Calu3 (cell line): ENCODE data around the gene CACNA2D4. TPM values are rescaled to one million over a fixed set of nuclear protein-coding genes. Genes with fewer than 3 reads are reported as not detected.

Experiments
- BruUV-seq: library from RNA; stranded (reverse); fragments of 400-500 nt; replicated peaks from 2 replicates; lab custom pipeline; 2021; lab: Mats Ljungman, UMichigan
- CTCF ChIA-PET: fragments of 300-600 bp; sonication (Branson Sonifier 250); formaldehyde crosslinking; loops from one replicate; lab custom pipeline; 2022; ENCODE audit warnings: antibody characterized with exemption; lab: Charles Lee
- DNase-seq: peaks from one replicate; pipeline ENCODE4 v3.0.0; 2022
- H3K27ac Mint-ChIP-seq: one replicate; pipeline ENCODE4 v1.8.0; 2022; ENCODE audit warnings: mixed read lengths; ENCODE audit not compliant: unreplicated experiment
- H3K27me3 Mint-ChIP-seq: one replicate; pipeline ENCODE4 v1.8.0; 2022; ENCODE audit warnings: mixed read lengths; ENCODE audit not compliant: unreplicated experiment
- H3K36me3 Mint-ChIP-seq: one replicate; pipeline ENCODE4 v1.8.0; 2022; ENCODE audit warnings: mild to moderate bottlenecking, moderate library complexity, mixed read lengths; ENCODE audit not compliant: insufficient read depth, unreplicated experiment
- H3K4me1 Mint-ChIP-seq: one replicate; pipeline ENCODE4 v1.8.0; 2022; ENCODE audit warnings: mild to moderate bottlenecking, low read depth, mixed read lengths; ENCODE audit not compliant: unreplicated experiment
- H3K4me3 Mint-ChIP-seq: one replicate; pipeline ENCODE4 v1.8.0; 2022; ENCODE audit warnings: mild to moderate bottlenecking, low read depth, moderate library complexity, mixed read lengths; ENCODE audit not compliant: unreplicated experiment
- H3K9me3 Mint-ChIP-seq: one replicate; pipeline ENCODE4 v1.8.0; 2022; ENCODE audit warnings: low read depth, mixed read lengths; ENCODE audit not compliant: unreplicated experiment
- intact Hi-C: fragments of 100-400 bp; cut with micrococcal nuclease; formaldehyde crosslinking; loops from one replicate; pipeline ENCODE4 v1.10.0; 2022; ENCODE audit not compliant: unreplicated experiment
- total RNA-seq: library from RNA; stranded (reverse); gene quantifications from 2 replicates; pipeline ENCODE4 v1.2.3, GENCODE V29; 2022
- TF ChIP-seq, protein P1 (sequence below): fragments of 200-600 bp; IDR thresholded peaks from one replicate; pipeline ENCODE4 v1.8.0; 2022; ENCODE audit warnings: antibody characterized with exemption; ENCODE audit not compliant: unreplicated experiment

Gene CACNA2D4
- total RNA-seq, 1 experiment from 2014 or later: 0.80 TPM

DNA sequence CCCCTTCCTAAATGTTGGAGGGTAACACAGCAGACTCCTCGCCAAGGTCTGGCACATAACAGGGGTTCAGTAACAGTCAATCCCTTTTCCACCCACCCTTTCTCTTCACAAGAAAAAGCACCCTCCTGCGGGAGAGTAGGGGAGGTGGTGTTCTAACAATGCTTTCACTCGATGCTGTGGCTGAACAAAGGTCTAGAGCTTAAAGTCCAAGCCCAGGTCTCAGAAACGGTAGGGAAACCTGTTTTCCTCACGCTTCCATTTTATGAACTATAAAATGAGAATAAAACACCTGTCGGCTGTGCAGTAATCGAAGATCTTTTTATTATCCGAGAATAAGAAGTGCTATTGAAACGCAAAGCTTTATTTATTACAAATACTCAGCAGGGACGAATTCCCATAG lies 20.9 kb upstream of the CACNA2D4 start:
- intact Hi-C loops: no loop called here
- peaks cover 21% of the 10 kb centered on the region for H3K27me3 Mint-ChIP-seq
- no peak overlapping the region for H3K27ac Mint-ChIP-seq
- no peak for DNase-seq
- H3K9me3 Mint-ChIP-seq: no peaks in the 10 kb centered on the region
- TF ChIP-seq, protein P1, sequence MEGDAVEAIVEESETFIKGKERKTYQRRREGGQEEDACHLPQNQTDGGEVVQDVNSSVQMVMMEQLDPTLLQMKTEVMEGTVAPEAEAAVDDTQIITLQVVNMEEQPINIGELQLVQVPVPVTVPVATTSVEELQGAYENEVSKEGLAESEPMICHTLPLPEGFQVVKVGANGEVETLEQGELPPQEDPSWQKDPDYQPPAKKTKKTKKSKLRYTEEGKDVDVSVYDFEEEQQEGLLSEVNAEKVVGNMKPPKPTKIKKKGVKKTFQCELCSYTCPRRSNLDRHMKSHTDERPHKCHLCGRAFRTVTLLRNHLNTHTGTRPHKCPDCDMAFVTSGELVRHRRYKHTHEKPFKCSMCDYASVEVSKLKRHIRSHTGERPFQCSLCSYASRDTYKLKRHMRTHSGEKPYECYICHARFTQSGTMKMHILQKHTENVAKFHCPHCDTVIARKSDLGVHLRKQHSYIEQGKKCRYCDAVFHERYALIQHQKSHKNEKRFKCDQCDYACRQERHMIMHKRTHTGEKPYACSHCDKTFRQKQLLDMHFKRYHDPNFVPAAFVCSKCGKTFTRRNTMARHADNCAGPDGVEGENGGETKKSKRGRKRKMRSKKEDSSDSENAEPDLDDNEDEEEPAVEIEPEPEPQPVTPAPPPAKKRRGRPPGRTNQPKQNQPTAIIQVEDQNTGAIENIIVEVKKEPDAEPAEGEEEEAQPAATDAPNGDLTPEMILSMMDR: no peak
- H3K4me1 Mint-ChIP-seq: peaks cover 8% of the 10 kb centered on the region
- CTCF ChIA-PET: interaction anchor here (0.9 to 1.5 kb wide), 11 partner anchors 15 to 644 kb away, joined by 3 to 23 read pairs (median 5); no protein-coding TSS in a partner anchor
- H3K4me3 Mint-ChIP-seq: no peak overlapping the region
- H3K36me3 Mint-ChIP-seq: peaks cover 5% of the 10 kb centered on the region
- BruUV-seq: no TSS peak

DNA sequence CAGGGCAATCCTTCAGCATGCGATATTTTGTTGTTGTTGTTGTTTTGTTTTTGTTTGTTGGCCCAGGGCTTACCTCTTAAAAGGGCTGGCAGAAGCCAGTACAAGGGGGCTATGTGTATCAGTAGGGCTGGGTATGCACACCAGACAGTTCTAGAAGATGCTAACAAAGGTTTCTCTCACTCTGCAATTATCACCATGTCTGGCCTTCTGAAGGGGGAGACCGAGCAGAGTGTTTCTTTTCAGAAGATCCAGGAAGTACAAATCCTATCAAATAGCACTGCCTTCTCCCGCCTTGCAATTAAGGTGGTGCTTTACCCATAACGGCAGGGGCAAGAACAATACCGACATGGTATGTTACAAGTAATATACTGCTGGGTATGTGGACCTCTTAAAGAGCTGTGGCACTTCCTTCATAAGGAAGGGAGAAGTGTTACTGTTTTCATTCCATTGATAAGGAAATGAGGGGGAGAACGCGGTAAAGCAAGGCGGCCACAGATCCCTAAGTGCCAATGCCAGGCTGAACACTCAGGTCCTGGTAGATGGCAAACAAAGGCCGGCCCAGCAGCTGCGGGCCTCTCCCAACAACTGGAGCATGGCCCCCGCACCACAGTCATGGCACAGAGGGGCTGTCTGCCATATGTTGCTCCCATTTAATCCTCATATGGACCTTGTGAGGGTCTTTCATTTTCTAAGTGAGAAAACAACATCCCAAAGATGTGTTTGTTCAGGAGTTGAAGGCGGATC lies 19.2 kb upstream of the CACNA2D4 start:
- peaks cover 30% of the 10 kb centered on the region for H3K27me3 Mint-ChIP-seq
- peaks cover 5% of the 10 kb centered on the region for H3K36me3 Mint-ChIP-seq
- no peak overlapping the region for H3K4me3 Mint-ChIP-seq
- CTCF ChIA-PET: no interaction called here
- no TSS peak for BruUV-seq
- H3K27ac Mint-ChIP-seq: no peak overlapping the region
- no peaks in the 10 kb centered on the region for H3K9me3 Mint-ChIP-seq
- peaks cover 8% of the 10 kb centered on the region for H3K4me1 Mint-ChIP-seq
- TF ChIP-seq, protein P1: no peak
- intact Hi-C loops: no loop called here
- DNase-seq: no peak

DNA sequence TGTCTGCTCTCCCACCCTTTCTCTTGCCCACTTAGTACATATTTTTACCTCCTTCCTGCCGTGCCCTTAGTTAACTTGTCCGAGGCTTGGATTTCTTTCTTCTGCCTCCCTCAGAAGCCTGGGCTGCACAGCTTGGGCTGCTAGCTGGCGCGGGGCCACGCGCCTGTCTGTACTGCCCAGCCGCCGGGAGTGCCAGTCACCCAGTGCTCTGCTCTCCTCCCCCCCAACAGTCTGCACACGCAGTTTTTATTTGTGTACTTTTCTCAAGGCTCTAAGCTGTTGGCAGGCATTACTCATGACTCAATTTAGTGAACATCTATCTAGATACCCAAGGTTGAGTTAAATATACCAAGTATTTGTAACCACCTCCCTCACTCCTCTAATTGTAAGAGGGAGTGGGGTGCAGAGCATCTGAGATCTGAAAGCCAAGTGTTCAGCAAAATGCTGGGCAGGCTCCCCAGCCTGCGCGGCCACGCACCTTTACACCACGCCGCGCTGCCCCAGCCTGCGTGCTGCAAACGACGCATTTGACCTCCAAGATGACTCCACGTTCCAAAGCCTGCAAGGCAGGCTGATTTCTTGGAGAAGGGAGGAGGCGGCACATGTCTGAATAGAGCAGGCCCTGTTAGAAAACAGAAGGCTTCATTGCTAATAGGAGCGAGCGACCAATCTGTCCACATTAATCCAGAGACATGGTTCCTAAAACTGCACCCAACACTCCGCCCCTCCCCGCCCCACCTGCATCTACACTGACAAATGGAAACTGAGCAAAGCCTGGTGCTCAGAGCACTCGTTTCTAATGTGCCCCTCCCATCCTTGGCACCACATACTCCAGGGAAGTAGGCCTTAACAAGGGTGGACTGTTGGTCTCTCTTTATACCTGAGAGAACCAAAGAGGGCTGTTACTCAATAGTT lies 18.2 kb upstream of the CACNA2D4 start:
- no peak overlapping the region for H3K27ac Mint-ChIP-seq
- intact Hi-C loops: no loop called here
- H3K36me3 Mint-ChIP-seq: peaks cover 5% of the 10 kb centered on the region
- BruUV-seq: no TSS peak
- H3K27me3 Mint-ChIP-seq: peaks cover 40% of the 10 kb centered on the region
- CTCF ChIA-PET: no interaction called here
- no peak overlapping the region for H3K4me3 Mint-ChIP-seq
- TF ChIP-seq, protein P1: no peak
- no peaks in the 10 kb centered on the region for H3K9me3 Mint-ChIP-seq
- peaks cover 8% of the 10 kb centered on the region for H3K4me1 Mint-ChIP-seq
- DNase-seq: no peak

DNA sequence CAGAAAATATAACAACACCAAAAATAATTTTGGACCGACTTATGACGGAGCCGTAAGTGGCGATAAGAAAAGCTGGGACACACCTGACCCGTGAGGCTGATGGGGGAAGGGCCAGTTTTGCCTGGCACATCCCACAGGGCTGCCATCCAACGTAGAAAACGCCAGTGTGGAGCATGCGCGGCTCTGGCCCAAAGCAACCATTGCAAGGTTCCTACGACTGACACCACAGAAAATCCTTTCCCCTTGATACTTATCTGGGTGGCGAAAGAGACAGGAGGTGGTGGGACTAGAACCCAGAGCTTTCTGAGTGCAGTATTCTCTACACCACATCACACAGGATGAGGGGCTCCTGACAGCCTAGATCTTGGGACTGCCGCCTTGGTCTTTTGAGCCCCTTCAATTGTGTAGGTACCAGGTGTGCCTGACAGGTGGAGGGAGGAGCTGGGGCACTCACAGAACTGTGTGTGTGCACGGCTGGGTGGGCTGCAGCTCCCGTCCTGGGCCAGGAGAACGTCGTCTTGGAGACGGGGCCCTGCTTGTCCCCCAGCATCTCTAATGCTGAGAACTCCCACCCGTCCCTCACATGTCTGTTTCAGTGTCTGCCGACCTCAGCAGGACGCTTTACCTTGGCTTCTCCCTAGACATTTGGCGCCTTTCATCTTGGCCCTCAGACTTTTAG lies 17.4 kb upstream of the CACNA2D4 start:
- Mint-ChIP-seq H3K4me3 (no peak overlapping the region), H3K27ac (no peak overlapping the region), H3K4me1 (peaks cover 8% of the 10 kb centered on the region), H3K27me3 (peaks cover 48% of the 10 kb centered on the region), H3K36me3 (no peaks in the 10 kb centered on the region), H3K9me3 (no peaks in the 10 kb centered on the region)
- no peak for DNase-seq
- BruUV-seq: no TSS peak
- CTCF ChIA-PET: no interaction called here
- TF ChIP-seq, protein P1: no peak
- intact Hi-C loops: no loop called here
